Measurements from ENCODE around the gene SHROOM3.

The SHROOM3 gene

DNA sequence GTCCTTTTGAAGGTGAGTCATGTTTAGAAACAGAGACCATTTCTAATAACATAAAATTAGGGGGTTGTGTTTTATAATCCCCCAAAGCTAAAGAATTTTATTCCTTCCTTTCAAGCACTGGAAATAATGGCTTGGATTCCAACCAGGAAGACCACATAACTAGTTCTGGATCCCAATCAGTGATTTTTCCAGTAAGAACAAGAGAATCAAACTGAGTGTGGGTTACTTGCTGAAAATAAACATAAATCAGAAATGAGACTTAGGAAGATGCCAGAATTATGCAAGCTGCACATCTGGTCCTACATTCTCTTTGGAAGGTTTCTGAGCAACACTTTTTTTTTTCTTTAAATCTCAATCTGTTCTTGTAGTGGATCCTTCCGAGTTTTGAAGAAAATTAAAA is 386.6 kb downstream of the SHROOM3 start:
- no peak for DNase-seq (ENCODE audit: low read depth in 2 of 2)

DNA sequence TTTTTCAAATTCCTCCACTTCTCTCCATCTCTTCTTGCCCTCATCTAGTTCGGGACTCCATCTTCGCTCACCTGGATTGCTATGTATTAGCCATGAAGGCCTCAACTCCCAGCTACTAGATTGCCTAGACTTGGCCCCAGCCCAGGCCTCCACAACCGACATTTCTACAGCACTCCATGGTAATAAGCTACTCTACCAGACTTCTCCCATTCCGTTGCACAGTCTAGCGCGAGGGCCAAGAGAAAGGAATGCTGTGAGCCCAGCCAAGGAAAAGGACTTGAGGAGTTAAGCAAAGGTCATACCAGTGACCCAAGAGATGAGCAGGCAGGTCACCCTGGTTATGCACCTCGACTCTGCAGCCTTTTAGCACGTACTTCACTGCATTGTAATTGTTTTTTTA is 387.3 kb downstream of the SHROOM3 start:
- DNase-seq (ENCODE audit: low read depth in 2 of 2), result no peak

DNA sequence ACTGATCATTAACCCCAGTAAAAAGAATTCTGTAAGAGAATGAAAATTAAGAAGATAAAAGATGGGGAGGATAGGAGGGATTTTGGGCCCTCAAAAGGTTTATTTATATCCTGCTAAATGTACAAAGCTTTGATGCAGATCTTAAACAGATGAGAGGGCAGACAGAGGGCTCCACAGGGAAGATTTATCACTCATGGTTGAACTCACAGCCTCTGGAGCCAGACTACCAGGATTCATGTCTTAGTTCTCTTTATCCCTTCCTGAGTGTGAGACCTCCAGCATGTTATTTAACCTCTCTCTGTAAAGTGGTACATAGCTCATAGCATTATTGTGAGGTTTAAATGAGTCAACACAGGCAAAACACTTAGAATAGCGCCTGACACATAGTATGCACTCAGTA is 388.5 kb downstream of the SHROOM3 start:
- no peak for DNase-seq (ENCODE audit: low read depth in 2 of 2)

DNA sequence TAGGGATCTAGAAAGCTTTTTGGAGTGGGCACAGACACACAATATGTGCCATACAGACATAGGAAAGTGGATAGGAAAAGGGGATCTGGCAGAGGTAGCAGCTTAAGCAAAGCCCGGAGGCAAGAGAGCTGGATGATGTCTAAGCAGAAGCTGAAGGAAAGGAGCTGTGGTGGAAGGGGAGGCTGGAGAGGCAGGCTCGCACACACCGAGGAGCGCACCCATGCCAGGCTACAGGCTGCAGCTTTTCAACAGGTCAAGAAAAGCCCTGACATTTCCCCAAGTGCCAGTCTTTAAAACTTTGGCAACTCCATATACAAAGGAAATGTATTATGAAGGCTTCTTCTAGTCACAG is 395.6 kb downstream of the SHROOM3 start:
- no peak for DNase-seq (ENCODE audit: low read depth in 2 of 2)

DNA sequence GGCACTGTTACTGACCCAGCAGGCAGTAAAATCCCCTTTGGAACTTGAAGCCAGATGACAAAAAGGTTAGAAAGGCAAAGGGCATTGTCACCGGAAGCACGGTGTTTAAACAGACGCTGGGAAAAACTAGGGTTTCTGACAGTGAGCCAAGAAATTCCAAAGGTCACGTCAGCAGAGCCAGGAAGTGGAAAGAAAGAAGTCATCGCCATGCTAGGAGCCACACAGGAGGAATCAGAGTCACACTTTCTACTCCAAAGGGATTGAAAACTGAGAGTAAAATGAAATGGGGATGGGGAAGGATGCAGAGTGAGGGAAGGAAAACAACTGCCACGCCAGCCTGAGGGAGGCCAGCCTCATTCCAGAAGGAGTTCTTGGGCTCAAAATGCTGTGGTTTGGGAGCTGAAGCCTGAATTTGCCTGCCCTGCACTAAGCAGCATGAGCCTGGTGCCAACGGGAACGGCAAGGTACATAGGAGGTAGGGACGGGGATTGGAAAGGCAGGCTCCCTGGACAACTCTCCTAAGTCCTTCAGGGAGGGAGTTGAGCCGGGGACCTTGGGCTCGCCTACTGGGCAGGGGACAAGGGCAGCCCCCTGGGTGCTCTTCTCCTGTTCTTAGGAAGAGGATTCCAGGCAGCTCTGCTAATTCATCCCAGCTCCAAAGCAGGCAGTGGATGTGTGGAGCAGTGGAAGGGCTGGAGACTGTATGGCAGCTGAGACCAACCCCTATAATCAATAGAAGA is 396.1 kb downstream of the SHROOM3 start:
- no peak for DNase-seq (ENCODE audit: low read depth in 2 of 2)

DNA sequence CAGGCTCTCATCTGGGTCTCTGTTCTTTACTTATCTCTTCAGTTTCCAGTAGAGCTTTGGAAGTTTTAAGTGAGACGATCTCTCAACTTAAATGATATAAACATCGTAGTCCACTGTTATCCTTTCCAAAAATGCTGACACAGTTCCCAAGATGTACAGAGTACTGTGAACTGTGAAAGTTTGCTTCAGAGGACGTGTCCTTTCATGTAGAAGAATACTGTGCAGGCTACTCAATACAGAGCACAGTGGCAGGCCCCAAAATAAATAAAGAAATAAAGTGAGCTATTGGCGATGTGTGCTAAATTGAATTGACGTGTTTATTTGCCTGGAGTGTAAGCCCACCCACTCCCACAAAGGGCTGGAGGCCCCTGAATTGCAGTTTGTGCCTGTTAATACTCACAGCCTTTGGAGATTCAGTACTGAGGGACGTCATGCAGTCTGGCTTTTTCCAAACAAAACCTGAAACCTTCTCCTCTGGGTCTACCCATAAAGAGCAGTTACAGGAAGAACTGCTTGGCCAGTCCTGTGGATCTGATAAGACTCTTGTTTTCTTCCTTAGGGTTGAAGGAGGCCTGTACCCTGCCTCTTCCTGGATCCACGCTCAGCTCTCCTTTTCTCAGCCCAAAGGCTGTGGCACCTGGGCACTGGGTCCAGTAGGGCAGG is 396.8 kb downstream of the SHROOM3 start:
- no peak for DNase-seq (ENCODE audit: low read depth in 2 of 2)

All from stimulated activated CD4-positive, alpha-beta T cell treated with anti-CD3 and anti-CD28 coated beads, Interleukin-1b, Interleukin-23, amount 100 ng/mL, for 1 hour (primary cell).